ENCODE results near the gene ZC3H4.
"Not testable (repeated sequence)": the region's sequence is repeated elsewhere in the genome, so short reads cannot be mapped to it uniquely, and the experiment has no call there.

Gene ZC3H4

GRCh38 chr19:47057328-47057727 is 56.2 kb downstream of the ZC3H4 start:
- WGBS (ENCODE audit: extremely low coverage, insufficient coverage, insufficient read length) = no CpG with 5 or more reads among the region's 2 CpGs
- Histone ChIP-seq H3K4me1 (ENCODE audit: control insufficient read depth in 1 of 2, insufficient read depth in 2 of 2, low read length in 2 of 2) (peaks cover 13 to 15% of the 10 kb centered on the region in 2 experiments), H3K23ac (ENCODE audit: low read length) (peak overlapping the region; percentile 81)

GRCh38 chr19:47056411-47056810 is 57.2 kb downstream of the ZC3H4 start:
- WGBS (ENCODE audit: extremely low coverage, insufficient coverage, insufficient read length) = no CpG with 5 or more reads among the region's 5 CpGs
- no peak overlapping the region for H2AK5ac ChIP-seq (ENCODE audit: low read length)
- H2BK120ac ChIP-seq (ENCODE audit: insufficient read depth, low read length, poor library complexity) = peak overlapping the region; percentile 17

More at GRCh38 chr19:47057328-47057727, 56.2 kb downstream of the ZC3H4 start:
- Histone ChIP-seq H3K27me3 (ENCODE audit: insufficient read depth, low read length) (no peaks in the 10 kb centered on the region), H2BK120ac (ENCODE audit: insufficient read depth, low read length, poor library complexity) (no peak overlapping the region), H3K4ac (ENCODE audit: low read depth, low read length) (no peak overlapping the region), H3K36me3 (ENCODE audit: control insufficient read depth in 1 of 2, insufficient read depth in 2 of 2, low read length in 2 of 2) (no peaks in the 10 kb centered on the region), H3K9ac (ENCODE audit: low read length) (no peak overlapping the region), H3K27ac (ENCODE audit: low read depth, low read length) (no peak overlapping the region), H3K14ac (ENCODE audit: low read length) (no peak overlapping the region), H2AK5ac (ENCODE audit: low read length) (no peak overlapping the region), H4K8ac (ENCODE audit: low read depth, low read length) (no peak overlapping the region), H2AFZ (ENCODE audit: insufficient read depth, low read length, poor library complexity) (no peak overlapping the region), H3K4me2 (ENCODE audit: low read length) (no peak overlapping the region), H2BK12ac (ENCODE audit: low read length) (peak overlapping the region; percentile 1), H3K79me1 (ENCODE audit: low read length) (no peaks in the 10 kb centered on the region), H2BK5ac (ENCODE audit: low read depth, low read length, poor library complexity) (no peak overlapping the region), H3K18ac (ENCODE audit: low read length) (no peak overlapping the region), H4K91ac (ENCODE audit: low read depth, low read length) (no peak overlapping the region), H3K9me3 (ENCODE audit: insufficient read depth, low read depth, low read length) (no peaks in the 10 kb centered on the region), H3K79me2 (ENCODE audit: control insufficient read depth, insufficient read depth, low read length, poor library complexity) (no peaks in the 10 kb centered on the region), H4K12ac (ENCODE audit: low read depth, low read length) (no peak overlapping the region), H3K4me3 (ENCODE audit: low read depth, low read length) (no peak overlapping the region)
- no peak for DNase-seq

DNA sequence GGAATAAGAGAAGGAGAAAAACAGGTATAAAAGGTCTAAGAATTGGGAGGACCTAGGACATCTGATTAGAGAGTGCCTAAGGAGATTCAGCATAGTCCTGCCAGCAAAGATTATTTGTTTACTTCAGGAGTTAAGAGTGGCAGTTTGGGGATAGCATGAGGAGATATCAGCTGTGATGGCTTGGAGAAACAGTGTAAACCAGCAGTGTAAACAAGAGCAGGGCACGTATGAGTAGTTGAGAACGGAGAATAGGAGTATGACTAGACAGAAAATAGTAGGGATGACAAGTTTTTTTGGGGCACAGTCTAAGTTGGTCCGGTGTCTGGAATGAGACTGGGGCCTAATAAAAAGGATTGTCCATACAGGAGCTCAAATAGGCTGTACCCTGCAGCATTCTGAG is 63.0 kb downstream of the ZC3H4 start:
- H4K8ac ChIP-seq (ENCODE audit: low read depth, low read length); H3K9me3 ChIP-seq (ENCODE audit: insufficient read depth, low read depth, low read length); H2AK5ac ChIP-seq (ENCODE audit: low read length); H3K9ac ChIP-seq (ENCODE audit: low read length); H2BK5ac ChIP-seq (ENCODE audit: low read depth, low read length, poor library complexity); H3K27me3 ChIP-seq (ENCODE audit: insufficient read depth, low read length); H3K23ac ChIP-seq (ENCODE audit: low read length); H3K4me3 ChIP-seq (ENCODE audit: low read depth, low read length); H3K4me1 ChIP-seq (ENCODE audit: control insufficient read depth in 1 of 2, insufficient read depth in 2 of 2, low read length in 2 of 2); H3K36me3 ChIP-seq (ENCODE audit: control insufficient read depth in 1 of 2, insufficient read depth in 2 of 2, low read length in 2 of 2); H4K91ac ChIP-seq (ENCODE audit: low read depth, low read length); H2BK12ac ChIP-seq (ENCODE audit: low read length); H3K4me2 ChIP-seq (ENCODE audit: low read length); H3K14ac ChIP-seq (ENCODE audit: low read length); H3K4ac ChIP-seq (ENCODE audit: low read depth, low read length); H2BK120ac ChIP-seq (ENCODE audit: insufficient read depth, low read length, poor library complexity); H4K12ac ChIP-seq (ENCODE audit: low read depth, low read length); H3K79me2 ChIP-seq (ENCODE audit: control insufficient read depth, insufficient read depth, low read length, poor library complexity); H2AFZ ChIP-seq (ENCODE audit: insufficient read depth, low read length, poor library complexity); H3K27ac ChIP-seq (ENCODE audit: low read depth, low read length); H3K18ac ChIP-seq (ENCODE audit: low read length); H3K79me1 ChIP-seq (ENCODE audit: low read length); DNase-seq: not testable (repeated sequence)
- no CpG with 5 or more reads among the region's 3 CpGs for WGBS (ENCODE audit: extremely low coverage, insufficient coverage, insufficient read length)

More at GRCh38 chr19:47056411-47056810, 57.2 kb downstream of the ZC3H4 start:
- H4K91ac ChIP-seq (ENCODE audit: low read depth, low read length) = peak overlapping the region; percentile 47
- peaks cover 10 to 11% of the 10 kb centered on the region in 2 experiments for H3K4me1 ChIP-seq (ENCODE audit: control insufficient read depth in 1 of 2, insufficient read depth in 2 of 2, low read length in 2 of 2)
- no peak overlapping the region for H3K14ac ChIP-seq (ENCODE audit: low read length)
- no peak overlapping the region for H3K18ac ChIP-seq (ENCODE audit: low read length)
- H4K8ac ChIP-seq (ENCODE audit: low read depth, low read length) = no peak overlapping the region
- no peaks in the 10 kb centered on the region for H3K27me3 ChIP-seq (ENCODE audit: insufficient read depth, low read length)
- H3K23ac ChIP-seq (ENCODE audit: low read length) = no peak overlapping the region
- H3K79me1 ChIP-seq (ENCODE audit: low read length) = no peaks in the 10 kb centered on the region
- H3K9me3 ChIP-seq (ENCODE audit: insufficient read depth, low read depth, low read length) = no peaks in the 10 kb centered on the region
- H3K4ac ChIP-seq (ENCODE audit: low read depth, low read length) = no peak overlapping the region
- H2BK5ac ChIP-seq (ENCODE audit: low read depth, low read length, poor library complexity) = no peak overlapping the region
- no peak overlapping the region for H3K4me3 ChIP-seq (ENCODE audit: low read depth, low read length)
- no peaks in the 10 kb centered on the region for H3K36me3 ChIP-seq (ENCODE audit: control insufficient read depth in 1 of 2, insufficient read depth in 2 of 2, low read length in 2 of 2)
- DNase-seq = no peak
- no peaks in the 10 kb centered on the region for H3K79me2 ChIP-seq (ENCODE audit: control insufficient read depth, insufficient read depth, low read length, poor library complexity)
- no peak overlapping the region for H2AFZ ChIP-seq (ENCODE audit: insufficient read depth, low read length, poor library complexity)
- H3K9ac ChIP-seq (ENCODE audit: low read length) = no peak overlapping the region
- H3K27ac ChIP-seq (ENCODE audit: low read depth, low read length) = no peak overlapping the region
- no peak overlapping the region for H4K12ac ChIP-seq (ENCODE audit: low read depth, low read length)
- H2BK12ac ChIP-seq (ENCODE audit: low read length) = no peak overlapping the region
- no peak overlapping the region for H3K4me2 ChIP-seq (ENCODE audit: low read length)

- no CpG with 5 or more reads among the region's 9 CpGs for WGBS (ENCODE audit: extremely low coverage, insufficient coverage, insufficient read length)
- Histone ChIP-seq H3K79me2 (ENCODE audit: control insufficient read depth, insufficient read depth, low read length, poor library complexity) (no peaks in the 10 kb centered on the region), H3K27ac (ENCODE audit: low read depth, low read length) (no peak overlapping the region)
Measured at GRCh38 chr19:47049307-47049700, 64.3 kb downstream of the ZC3H4 start.

More at GRCh38 chr19:47049307-47049700, 64.3 kb downstream of the ZC3H4 start:
- Histone ChIP-seq H3K4me3 (ENCODE audit: low read depth, low read length) (no peak overlapping the region), H4K91ac (ENCODE audit: low read depth, low read length) (no peak overlapping the region), H3K79me1 (ENCODE audit: low read length) (peaks cover 3% of the 10 kb centered on the region), H3K4me2 (ENCODE audit: low read length) (no peak overlapping the region), H3K4ac (ENCODE audit: low read depth, low read length) (no peak overlapping the region), H2BK12ac (ENCODE audit: low read length) (no peak overlapping the region), H2AK5ac (ENCODE audit: low read length) (no peak overlapping the region), H3K9me3 (ENCODE audit: insufficient read depth, low read depth, low read length) (peaks cover 2% of the 10 kb centered on the region), H3K14ac (ENCODE audit: low read length) (no peak overlapping the region), H3K4me1 (ENCODE audit: control insufficient read depth in 1 of 2, insufficient read depth in 2 of 2, low read length in 2 of 2) (peaks cover 3 to 7% of the 10 kb centered on the region in 2 experiments), H4K12ac (ENCODE audit: low read depth, low read length) (no peak overlapping the region), H3K23ac (ENCODE audit: low read length) (no peak overlapping the region), H3K27me3 (ENCODE audit: insufficient read depth, low read length) (no peaks in the 10 kb centered on the region), H3K36me3 (ENCODE audit: control insufficient read depth in 1 of 2, insufficient read depth in 2 of 2, low read length in 2 of 2) (no peaks in the 10 kb centered on the region), H2BK5ac (ENCODE audit: low read depth, low read length, poor library complexity) (no peak overlapping the region), H2AFZ (ENCODE audit: insufficient read depth, low read length, poor library complexity) (no peak overlapping the region), H4K8ac (ENCODE audit: low read depth, low read length) (no peak overlapping the region), H2BK120ac (ENCODE audit: insufficient read depth, low read length, poor library complexity) (no peak overlapping the region), H3K18ac (ENCODE audit: low read length) (no peak overlapping the region), H3K9ac (ENCODE audit: low read length) (no peak overlapping the region)
- DNase-seq = peak in 1 of 2 donors; percentile 49

Data from trophoblast cell (in vitro differentiated cells and primary cell).